Small intestine (tissue), 7 donors: ENCODE data around the gene ZFR2. TPM values are rescaled to one million over a fixed set of nuclear protein-coding genes. Genes with fewer than 3 reads are reported as not detected.
A peak's percentile ranks its signal among the peaks of the same experiment; 100 is the strongest.
"Not testable (repeated sequence)": the region's sequence is repeated elsewhere in the genome, so short reads cannot be mapped to it uniquely, and the experiment has no call there.

Experiments
- DNase-seq, 2 donors: peaks; one replicate each; pipeline versions ENCODE4 v3.0.0 to v3.0.0-alpha.2; 2013
- FAIRE-seq: peaks from 2 replicates; lab custom pipeline; 2012; peaks lifted over from hg19 to GRCh38; lab: Jason Lieb, UNC
- H3K27ac ChIP-seq, 3 donors: one replicate each; pipeline ENCODE4 v1.5.1; 2013; ENCODE audit warnings: low read length in 2 of 3, mild to moderate bottlenecking in 2 of 3, control low read depth in 1 of 3, inconsistent platforms in 1 of 3, low read depth in 1 of 3, moderate library complexity in 1 of 3
- H3K27me3 ChIP-seq, 3 donors: one replicate each; pipeline ENCODE4 v1.6.1; 2013; ENCODE audit warnings: low read length in 3 of 3, inconsistent platforms in 1 of 3; ENCODE audit not compliant: control insufficient read depth in 3 of 3, insufficient read depth in 3 of 3
- H3K36me3 ChIP-seq, 3 donors: one replicate each; pipeline ENCODE4 v1.6.1; 2013; ENCODE audit warnings: low read length in 3 of 3, inconsistent platforms in 1 of 3, low read depth in 1 of 3, mild to moderate bottlenecking in 1 of 3, moderate library complexity in 1 of 3; ENCODE audit not compliant: control insufficient read depth in 3 of 3, insufficient read depth in 2 of 3
- H3K4me1 ChIP-seq, 3 donors: one replicate each; pipeline ENCODE4 v1.6.1; 2013; ENCODE audit warnings: low read length in 2 of 3, inconsistent platforms in 1 of 3, low read depth in 1 of 3, mild to moderate bottlenecking in 1 of 3, moderate library complexity in 1 of 3; ENCODE audit not compliant: control insufficient read depth in 3 of 3, insufficient read depth in 2 of 3
- H3K4me3 ChIP-seq, 3 donors: one replicate each; pipeline ENCODE4 v1.5.1; 2013; ENCODE audit warnings: low read length in 3 of 3, control low read depth in 1 of 3, inconsistent platforms in 1 of 3, low read depth in 1 of 3, mild to moderate bottlenecking in 1 of 3, moderate library complexity in 1 of 3
- H3K9me3 ChIP-seq, 2 donors: one replicate each; pipeline ENCODE4 v1.6.1; 2013; ENCODE audit warnings: low read depth in 1 of 2, low read length in 1 of 2; ENCODE audit not compliant: control insufficient read depth in 2 of 2, insufficient read depth in 1 of 2
- WGBS, 3 donors: extraction: QIAGEN DNeasy Blood & Tissue Kit; methylation state at CpG; one replicate each; pipeline ENCODE4 v1.1.7; 2013; 5-methylcytosine and 5-hydroxymethylcytosine counted together
- polyA plus RNA-seq, 4 donors: library from polyadenylated mRNA; stranded (reverse) in 3 of 4; unstranded in 1 of 4; fragments of 200-250 nt in 3 of 4; fragments of 120-200 nt in 1 of 4; gene quantifications; one replicate each; pipeline versions ENCODE4 v1.2.1 to v1.2.3, GENCODE V29; 2013
- donor health status: healthy with polysubstance abuse.
- donor health status: control.
- donor health status: control.
- donor health status: Bipolar disorder and iron deficiency.
- donor health status: healthy.

The ZFR2 gene
- polyA plus RNA-seq, 4 donors, result 0.43 to 0.75 TPM; not detected in 2

- H3K4me1 ChIP-seq, result peaks cover 0 to 13% (median 0%) of the 10 kb centered on the region in 3 donors
- no peaks in the 10 kb centered on the region for H3K27me3 ChIP-seq
- H3K9me3 ChIP-seq, result no peaks in the 10 kb centered on the region
- WGBS, 3 donors, result 68 to 87% (median 80%) methylated on average over 35 to 53 of the region's 53 CpGs
- no peak overlapping the region for H3K4me3 ChIP-seq
- DNase-seq, result no peak
- H3K36me3 ChIP-seq, result peaks cover 0 to 36% (median 8%) of the 10 kb centered on the region in 3 donors
- FAIRE-seq, result no peak
- H3K27ac ChIP-seq, result no peak overlapping the region
These were observed 98.5 kb downstream of the ZFR2 start for GRCh38 chr19:3770136-3770999.

GRCh38 chr19:3769494-3769893 lies 99.3 kb downstream of the ZFR2 start:
- 81 to 88% (median 85%) methylated on average over 16 to 17 of the region's 17 CpGs for WGBS, 3 donors
- Histone ChIP-seq H3K27me3 (no peaks in the 10 kb centered on the region), H3K36me3 (peaks cover 5 to 41% (median 8%) of the 10 kb centered on the region in 3 donors), H3K27ac (no peak overlapping the region), H3K9me3 (no peaks in the 10 kb centered on the region), H3K4me3 (no peak overlapping the region), H3K4me1 (peaks cover 0 to 13% (median 0%) of the 10 kb centered on the region in 3 donors)
- DNase-seq, result no peak
- no peak for FAIRE-seq

GRCh38 chr19:3768748-3769099 lies 100.1 kb downstream of the ZFR2 start:
- DNase-seq, result no peak
- no peak for FAIRE-seq
- Histone ChIP-seq H3K4me3 (no peak overlapping the region), H3K27me3 (no peaks in the 10 kb centered on the region), H3K9me3 (no peaks in the 10 kb centered on the region), H3K36me3 (peaks cover 5 to 41% (median 8%) of the 10 kb centered on the region in 3 donors), H3K27ac (peak overlapping the region in 1 of 3 donors; percentile 33), H3K4me1 (peaks cover 0 to 13% (median 0%) of the 10 kb centered on the region in 3 donors)
- 89 to 94% (median 92%) methylated on average over 7 of the region's 7 CpGs for whole genome bisulfite sequencing, 3 donors

GRCh38 chr19:3768015-3768747 lies 100.7 kb downstream of the ZFR2 start:
- Histone ChIP-seq H3K36me3 (peaks cover 5 to 41% (median 8%) of the 10 kb centered on the region in 3 donors), H3K27me3 (no peaks in the 10 kb centered on the region), H3K9me3 (no peaks in the 10 kb centered on the region), H3K27ac (peak overlapping the region in 1 of 3 donors; percentile 50), H3K4me1 (peaks cover 0 to 16% (median 0%) of the 10 kb centered on the region in 3 donors), H3K4me3 (no peak overlapping the region)
- no peak for FAIRE-seq
- DNase-seq, result peak in 1 of 2 donors; percentile 60
- WGBS, 3 donors, result 81 to 83% (median 83%) methylated on average over 20 to 25 of the region's 25 CpGs

GRCh38 chr19:3767050-3767449 lies 101.8 kb downstream of the ZFR2 start:
- H3K4me3 ChIP-seq, result no peak overlapping the region
- H3K27me3 ChIP-seq, result no peaks in the 10 kb centered on the region
- FAIRE-seq (no peak), DNase-seq (no peak)
- no peaks in the 10 kb centered on the region for H3K9me3 ChIP-seq
- peaks cover 5 to 41% (median 8%) of the 10 kb centered on the region in 3 donors for H3K36me3 ChIP-seq
- no peak overlapping the region for H3K27ac ChIP-seq
- WGBS, 3 donors, result 92 to 95% (median 94%) methylated on average over 22 to 23 of the region's 23 CpGs
- peaks cover 0 to 18% (median 0%) of the 10 kb centered on the region in 3 donors for H3K4me1 ChIP-seq

- no peaks in the 10 kb centered on the region for H3K9me3 ChIP-seq
- WGBS, 3 donors, result 71 to 89% (median 72%) methylated on average over 7 of the region's 7 CpGs
These were observed 102.3 kb downstream of the ZFR2 start for GRCh38 chr19:3766520-3766919.

GRCh38 chr19:3765757-3766156 lies 103.1 kb downstream of the ZFR2 start:
- H3K27ac ChIP-seq, FAIRE-seq, H3K27me3 ChIP-seq, DNase-seq, H3K9me3 ChIP-seq, H3K4me3 ChIP-seq: not testable (repeated sequence)
- peaks cover 5 to 41% (median 8%) of the 10 kb centered on the region in 3 donors for H3K36me3 ChIP-seq
- WGBS, 3 donors, result 94 to 96% (median 95%) methylated on average over 4 to 5 of the region's 5 CpGs
- peaks cover 0 to 24% (median 0%) of the 10 kb centered on the region in 3 donors for H3K4me1 ChIP-seq

More at GRCh38 chr19:3766520-3766919, 102.3 kb downstream of the ZFR2 start:
- H3K4me3 ChIP-seq, result no peak overlapping the region
- peaks cover 0 to 23% (median 0%) of the 10 kb centered on the region in 3 donors for H3K4me1 ChIP-seq
- H3K27ac ChIP-seq, result no peak overlapping the region
- DNase-seq (no peak), FAIRE-seq (no peak)
- peaks cover 5 to 41% (median 8%) of the 10 kb centered on the region in 3 donors for H3K36me3 ChIP-seq
- no peaks in the 10 kb centered on the region for H3K27me3 ChIP-seq

- Histone ChIP-seq H3K4me3 (no peak overlapping the region), H3K36me3 (peaks cover 5 to 41% (median 8%) of the 10 kb centered on the region in 3 donors), H3K27me3 (no peaks in the 10 kb centered on the region), H3K4me1 (peaks cover 0 to 25% (median 1%) of the 10 kb centered on the region in 3 donors), H3K27ac (no peak overlapping the region), H3K9me3 (no peaks in the 10 kb centered on the region)
- FAIRE-seq (no peak), DNase-seq (no peak)
- 91 to 96% (median 92%) methylated on average over 12 of the region's 12 CpGs for WGBS, 3 donors
These were observed 103.7 kb downstream of the ZFR2 start for GRCh38 chr19:3765121-3765520.
